HG03097 (cell line): ENCODE data around the gene MYLK2.

Source experiments
- ATAC-seq: cut with Tn5 transposase; IDR thresholded peaks from one replicate; pipeline ENCODE4 v1.9.1; 2021; ENCODE audit not compliant: unreplicated experiment, low FRiP score

The MYLK2 gene

GRCh38 chr20:31833931-31834521, 14.9 kb downstream of the MYLK2 start:
- ATAC-seq, result no peak

DNA sequence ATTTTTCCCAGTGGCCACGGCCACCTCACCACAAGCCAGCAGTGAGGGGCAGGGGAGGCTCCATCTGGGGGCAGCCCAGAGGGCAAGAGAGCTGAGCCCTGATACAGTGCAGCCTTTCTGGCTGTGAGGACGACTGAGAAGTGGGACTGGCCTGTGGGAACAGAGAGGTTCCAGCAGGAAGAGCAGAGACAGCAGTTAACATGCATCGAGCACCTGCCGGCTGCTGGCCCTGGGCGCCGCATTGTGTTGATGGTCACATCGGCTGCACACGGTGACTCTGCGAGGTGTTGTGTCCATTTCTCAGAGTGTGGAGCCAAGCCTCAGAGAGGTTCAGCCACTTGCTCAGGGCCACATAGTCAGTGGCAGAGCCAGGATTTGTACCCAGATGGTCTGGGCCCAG, 16.4 kb downstream of the MYLK2 start:
- no peak for ATAC-seq

DNA sequence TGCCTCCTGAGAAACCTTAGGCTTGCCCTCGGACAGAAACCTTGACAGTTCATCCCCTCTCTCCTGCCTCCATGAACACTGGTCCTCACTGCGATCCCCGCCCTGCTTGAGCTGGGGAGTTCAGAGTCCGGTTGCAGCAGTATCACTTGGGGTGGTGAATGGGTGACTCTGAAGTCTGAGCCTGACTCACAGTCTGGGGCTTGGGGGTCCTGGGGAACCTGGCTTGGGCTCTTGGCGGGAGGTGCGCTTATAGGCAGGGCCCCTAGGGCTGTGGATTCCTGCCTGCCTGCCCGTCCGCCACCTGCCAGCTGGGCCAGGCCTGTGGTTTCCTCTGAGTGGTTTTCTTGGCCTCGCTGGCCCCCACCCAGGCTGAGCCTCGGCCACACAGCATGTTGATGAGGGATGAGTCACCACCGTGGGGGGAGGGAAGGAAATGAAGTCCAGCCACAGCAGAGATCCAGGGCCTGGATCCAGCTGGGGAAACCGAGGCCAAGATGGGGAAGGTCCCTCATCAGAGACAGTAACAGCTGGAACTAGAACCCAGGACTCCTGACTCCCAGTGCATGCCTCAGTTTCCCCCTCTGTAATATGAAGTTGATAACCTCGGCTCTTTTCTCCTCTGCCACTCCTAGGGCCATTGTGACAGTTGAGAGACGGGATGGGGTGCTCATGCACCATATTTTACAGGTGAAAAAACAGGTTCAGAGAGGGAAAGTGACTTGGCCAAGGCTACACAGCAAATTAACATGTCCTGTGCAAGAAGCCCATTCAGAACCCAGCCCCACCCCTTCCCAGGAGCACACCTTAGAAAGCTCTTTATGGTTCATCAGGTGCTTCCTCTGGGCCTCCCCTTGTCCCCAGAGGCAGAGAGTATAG, 17.1 kb downstream of the MYLK2 start:
- ATAC-seq, result no peak

GRCh38 chr20:31836853-31837608, 17.9 kb downstream of the MYLK2 start:
- ATAC-seq, result no peak

DNA sequence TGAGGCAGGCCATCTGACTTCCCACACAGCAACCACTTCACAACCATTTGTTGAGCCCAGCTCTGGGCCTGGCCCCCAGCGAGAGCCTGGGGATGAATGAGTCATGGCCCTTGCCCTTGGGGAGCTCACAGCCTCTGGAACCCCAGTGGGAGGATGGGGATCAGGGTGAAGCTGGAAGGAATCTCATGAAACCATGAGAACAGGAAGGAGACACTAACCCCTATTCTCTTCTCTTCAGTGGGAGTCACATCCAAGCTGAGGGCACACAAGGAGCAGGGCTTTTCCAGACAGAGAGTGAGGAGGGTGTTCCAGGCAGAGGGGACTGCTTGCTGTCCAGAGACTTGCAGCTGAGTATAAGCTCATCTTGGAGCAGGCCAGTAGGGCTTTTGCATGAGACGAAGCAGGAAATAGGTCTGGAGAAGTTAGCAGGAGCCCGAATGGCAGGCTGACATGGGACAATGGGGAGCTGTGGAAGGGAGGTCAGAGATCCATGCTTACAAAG, 18.8 kb downstream of the MYLK2 start:
- no peak for ATAC-seq

DNA sequence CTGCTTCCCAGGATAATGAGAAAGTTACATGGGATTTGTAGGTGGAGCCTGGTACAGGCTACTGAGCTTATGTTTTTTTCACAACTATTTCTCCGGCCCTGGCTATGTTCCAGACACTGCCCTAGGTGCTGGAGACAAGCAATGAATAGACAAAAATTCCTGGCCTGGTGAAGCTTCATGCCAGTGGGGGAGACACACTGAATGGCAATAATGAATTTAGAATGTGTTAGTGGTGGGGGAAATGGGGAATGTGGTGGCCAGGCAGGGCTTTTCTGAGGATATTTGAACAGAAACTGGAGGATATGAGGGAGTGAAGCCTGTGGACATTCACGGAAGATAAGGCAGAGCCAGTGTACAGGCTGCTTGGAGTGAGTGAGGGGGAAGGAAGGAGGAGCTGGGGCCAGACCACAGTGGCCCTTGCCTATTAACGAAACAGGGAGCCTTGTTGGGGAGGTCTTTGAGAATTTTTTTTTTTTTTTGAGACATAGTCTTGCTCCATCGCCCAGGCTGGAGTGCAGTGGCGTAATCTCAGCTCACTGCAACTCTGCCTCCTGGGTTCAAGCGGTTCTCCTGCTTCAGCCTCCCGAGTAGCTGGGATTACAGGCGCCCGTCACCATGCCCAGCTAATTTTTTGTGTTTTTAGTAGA, 19.6 kb downstream of the MYLK2 start:
- no peak for ATAC-seq

DNA sequence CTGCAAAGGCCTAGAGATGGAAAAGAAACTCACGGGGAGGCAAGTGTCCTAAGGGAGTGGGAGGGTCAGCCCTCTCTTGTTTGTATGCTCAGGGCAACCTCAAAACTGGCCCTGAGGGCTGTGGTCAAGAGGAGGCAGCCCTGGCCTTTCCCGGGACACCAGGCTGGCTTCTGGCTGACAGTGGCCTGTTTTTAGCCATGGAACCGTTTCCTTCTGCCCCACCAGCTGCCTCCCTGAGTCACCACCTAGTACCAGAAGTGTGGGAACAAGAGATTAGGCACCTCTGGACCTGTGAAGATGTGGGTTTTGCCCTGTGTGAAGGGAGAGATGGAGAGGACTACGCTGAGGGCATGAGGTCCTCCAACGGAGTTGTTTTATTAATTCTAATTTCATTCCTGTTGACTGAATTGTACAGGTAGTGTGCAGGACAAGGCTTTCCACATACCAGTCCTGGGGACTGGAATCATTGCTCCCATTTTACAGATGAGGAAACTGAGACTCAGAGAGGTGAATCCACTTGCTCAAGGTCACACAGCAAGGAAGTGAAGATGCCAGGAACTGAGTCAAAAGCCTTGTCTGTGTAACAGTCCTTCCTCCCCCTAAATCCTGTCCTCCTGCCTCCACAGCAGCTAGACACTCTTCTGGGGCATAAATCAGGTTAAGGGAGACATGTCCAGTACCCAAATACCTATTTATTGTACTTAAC, 20.8 kb downstream of the MYLK2 start:
- no peak for ATAC-seq

DNA sequence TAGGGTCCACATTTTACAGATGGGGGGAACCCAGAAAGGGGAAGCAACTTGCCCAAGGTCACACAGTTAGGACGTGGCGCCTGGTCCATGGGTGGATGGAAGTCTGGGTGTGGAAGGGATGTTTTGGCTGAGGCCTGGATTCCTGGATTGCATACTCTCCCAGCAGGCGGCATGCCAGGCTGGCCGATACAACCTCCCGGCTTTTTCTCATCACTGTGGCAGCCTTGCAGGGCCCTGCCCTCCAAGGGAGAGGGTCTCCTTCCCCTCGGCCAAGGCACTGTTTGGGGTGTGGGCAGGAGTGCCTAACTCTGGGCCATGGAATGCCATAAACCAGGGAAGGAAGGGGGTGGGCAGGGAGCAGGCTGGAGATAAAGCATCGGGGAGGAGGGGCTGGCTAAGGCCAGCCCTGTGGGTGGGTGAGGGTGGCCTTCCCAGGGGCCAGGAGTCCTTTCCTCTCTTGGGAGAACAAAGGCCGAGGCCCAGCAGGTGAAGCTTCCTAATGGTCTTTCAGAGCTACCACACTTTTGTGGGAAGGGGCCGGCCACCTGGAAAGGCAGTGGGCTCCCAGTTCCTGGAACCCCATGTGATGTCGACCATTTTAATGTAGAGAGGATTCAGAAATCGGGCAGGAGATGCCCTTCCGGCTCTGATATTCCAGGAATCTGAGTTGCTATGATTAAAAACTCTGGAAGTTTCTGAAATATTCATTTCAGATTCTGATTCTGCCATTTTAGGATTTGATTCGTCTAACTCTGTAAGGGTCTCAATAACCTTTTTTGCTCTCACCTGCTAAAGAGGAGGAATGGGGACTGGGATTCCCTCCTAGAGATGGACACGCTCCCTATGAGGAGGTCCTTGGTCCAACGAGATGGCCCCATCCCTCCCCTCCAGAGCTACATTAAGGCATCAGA, 22.0 kb downstream of the MYLK2 start:
- no peak for ATAC-seq

DNA sequence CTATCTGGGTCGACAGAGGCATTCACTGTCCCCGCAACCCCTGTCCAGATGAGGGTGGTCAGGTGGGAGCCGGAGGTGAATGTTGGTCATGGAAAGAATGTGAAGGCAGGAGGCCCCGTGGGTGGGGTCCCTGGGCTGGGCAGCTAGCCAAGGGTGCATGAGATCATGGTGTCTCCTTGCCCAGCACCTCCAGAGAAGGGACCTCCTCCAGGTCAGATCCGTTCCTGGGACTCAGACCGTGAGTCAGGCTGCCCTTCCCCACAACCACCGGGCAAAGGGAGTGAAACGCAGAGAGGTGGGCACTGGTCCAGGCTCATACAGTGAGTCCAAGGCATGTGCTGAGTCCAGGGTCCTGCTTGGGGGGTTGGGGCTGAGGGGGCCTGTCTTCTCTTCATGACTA, 22.8 kb downstream of the MYLK2 start:
- ATAC-seq, result no peak

DNA sequence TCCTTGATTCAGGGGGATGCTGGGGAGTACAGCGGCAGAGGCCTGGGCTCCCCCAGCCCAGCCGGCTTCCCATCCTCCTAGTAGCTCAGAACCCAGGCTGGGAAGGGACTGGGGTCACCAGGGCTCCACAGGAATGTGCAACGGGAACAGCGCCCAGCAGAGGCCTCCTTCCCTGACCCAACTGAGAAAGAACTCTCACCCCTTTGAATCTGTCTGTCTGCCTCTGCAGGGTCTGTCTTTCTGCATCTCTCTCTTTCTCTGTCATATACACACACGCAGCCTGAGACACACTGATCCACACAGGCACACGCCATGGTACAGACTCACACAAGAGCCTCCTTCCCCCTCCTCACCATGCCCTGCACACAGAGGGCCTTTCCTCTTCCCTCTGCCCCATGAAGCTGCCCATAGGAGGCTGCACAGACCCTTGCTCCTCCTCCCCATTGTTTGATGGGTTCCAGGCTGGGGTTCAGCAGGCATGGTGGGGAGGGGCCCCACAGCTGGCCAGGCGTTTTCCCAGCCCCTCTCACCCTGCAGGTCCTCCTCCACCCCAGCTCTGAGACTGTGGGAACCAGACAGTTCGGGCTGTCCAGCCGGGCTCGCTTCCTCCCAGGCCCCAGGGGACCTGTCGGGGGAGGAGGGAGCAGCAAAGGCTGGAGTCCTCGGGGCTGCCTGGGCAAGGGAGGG, 23.5 kb downstream of the MYLK2 start:
- no peak for ATAC-seq

GRCh38 chr20:31843288-31843687, 24.1 kb downstream of the MYLK2 start:
- ATAC-seq, result no peak

DNA sequence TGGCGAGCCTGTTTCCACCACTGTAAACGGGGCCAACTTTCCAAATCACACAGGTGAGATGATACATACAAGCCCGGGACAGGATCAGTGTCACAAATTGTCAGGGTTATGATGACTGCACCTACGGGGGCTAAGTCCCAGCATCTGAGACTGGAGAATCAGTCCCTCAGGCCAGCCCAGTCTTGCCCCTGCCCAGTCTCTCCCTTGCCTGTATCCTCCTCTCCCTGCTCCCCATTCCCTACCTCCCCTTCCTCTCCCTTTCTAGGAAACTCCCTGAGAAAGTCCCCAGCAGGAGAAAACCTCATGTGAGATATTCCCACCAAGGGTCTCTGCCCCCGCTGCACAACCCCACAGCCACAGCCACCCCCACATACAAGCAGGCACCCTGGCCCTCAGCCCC, 24.7 kb downstream of the MYLK2 start:
- ATAC-seq, result no peak

DNA sequence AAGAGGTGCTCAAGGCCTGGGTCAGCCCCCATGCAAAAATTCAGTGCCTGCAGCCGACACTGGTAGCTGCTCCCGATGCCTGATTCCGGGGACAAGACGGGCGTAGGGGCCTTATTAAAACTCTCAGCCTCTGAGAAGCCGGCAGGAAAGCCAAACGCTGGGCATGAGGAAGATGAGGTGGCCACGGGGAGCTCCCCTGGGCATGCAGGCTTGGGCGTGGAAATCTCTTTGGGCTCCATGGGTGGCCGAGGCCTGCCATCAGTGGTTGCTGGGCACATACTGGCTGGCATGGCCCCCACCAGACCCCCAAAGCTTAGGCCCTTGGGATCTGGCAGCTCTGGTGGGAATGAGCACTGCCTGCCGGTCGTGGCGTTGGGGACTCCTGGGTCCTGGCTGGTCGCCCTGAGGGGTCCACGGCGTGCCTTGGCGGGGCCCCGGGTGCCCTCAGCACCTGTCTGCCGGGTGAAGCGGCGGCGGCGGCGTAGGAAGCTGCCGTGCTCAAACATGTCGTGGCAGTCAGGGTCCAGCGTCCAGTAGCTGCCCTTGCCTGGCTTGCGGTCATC, 25.7 kb downstream of the MYLK2 start:
- ATAC-seq, result no peak

- ATAC-seq, result no peak
Observed at GRCh38 chr20:31845300-31845863, 26.2 kb downstream of the MYLK2 start, which contains the start of gene FOXS1. FOXS1 (minus strand) TSS chr20:31845604; CDS start chr20:31845542, 62 bp downstream.

DNA sequence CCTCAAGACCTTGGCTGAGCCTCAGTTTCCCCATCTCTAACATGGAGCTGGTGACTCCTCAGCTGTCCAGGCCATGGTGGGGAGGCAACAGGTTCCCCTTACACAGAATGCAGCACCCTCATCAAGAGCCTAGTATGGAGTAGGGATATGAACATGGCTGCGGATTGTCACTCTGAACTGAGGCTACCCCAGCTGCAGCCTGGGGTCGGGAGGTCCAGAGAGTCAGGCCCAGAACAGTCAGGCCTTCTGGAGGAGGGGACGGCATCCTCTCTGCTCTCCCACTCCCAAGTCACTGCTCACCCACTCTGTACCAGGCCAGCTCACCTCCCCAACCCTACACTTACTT, 27.6 kb downstream of the MYLK2 start:
- ATAC-seq, result no peak

DNA sequence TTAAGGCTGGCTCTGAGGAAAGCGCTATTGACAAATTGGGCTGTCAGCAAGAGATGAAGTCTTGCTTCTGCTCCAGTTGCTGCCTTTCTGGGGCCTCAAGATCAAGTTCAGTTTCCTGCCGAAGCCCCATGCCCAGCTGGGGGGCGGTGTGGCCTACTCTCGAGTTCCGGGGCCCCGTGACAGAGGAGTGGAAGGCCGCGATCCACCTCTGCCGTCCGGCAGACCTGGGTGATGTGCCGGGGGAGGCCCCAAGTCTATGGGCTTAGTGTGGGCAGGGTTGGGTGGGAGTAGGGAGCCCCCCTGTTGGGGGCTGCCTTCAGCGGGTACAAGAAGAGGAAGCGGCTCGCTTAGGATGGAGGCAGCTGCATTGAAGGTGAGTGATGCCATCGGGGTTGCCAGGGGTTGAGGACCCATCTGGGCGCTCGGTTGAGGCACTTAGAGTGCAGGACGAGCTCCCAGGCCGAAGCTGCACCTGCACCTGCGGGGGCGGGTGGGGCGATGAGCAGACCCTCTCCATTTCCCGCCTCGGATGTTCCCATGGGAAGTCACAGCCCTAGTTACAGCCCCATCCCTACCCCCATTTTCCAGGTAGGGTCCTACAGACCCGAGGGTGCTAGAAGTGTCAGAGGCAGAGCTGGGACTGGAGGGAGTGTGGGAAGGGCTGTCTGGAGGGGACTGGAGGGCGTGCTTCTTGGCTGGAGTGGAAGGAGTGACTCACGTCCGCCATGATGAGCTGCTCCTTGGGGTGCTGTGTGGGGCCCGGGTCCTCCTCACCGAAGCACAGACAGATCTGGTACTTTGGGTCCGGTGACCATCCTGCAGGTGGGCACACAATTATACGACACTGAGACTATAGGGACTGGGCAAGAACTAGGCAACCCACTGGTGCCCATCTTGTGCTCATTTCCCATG, 29.2 kb downstream of the MYLK2 start:
- no peak for ATAC-seq
